ENCODE measurements around the gene SHANK1. TPM values are rescaled to one million over a fixed set of nuclear protein-coding genes. Genes with fewer than 3 reads are reported as not detected.

The SHANK1 gene
- total RNA-seq, 2 experiments from 2014 or later: not detected

- ChIA-PET POLR2A (interaction anchor here (0.5 to 1.0 kb wide), 3 partner anchors 10 to 55 kb away, joined by 3 to 5 read pairs (median 3); no protein-coding TSS in a partner anchor), CTCF (interaction anchor here (0.6 to 1.5 kb wide), 10 partner anchors 9 to 361 kb away, joined by 3 to 5 read pairs (median 3); no protein-coding TSS in a partner anchor)
- Mint-ChIP-seq H3K27ac (peak overlapping the region; percentile 91), H3K4me1 (peaks cover 36% of the 10 kb centered on the region), H3K36me3 (ENCODE audit: low read depth) (no peaks in the 10 kb centered on the region), H3K4me3 (peak overlapping the region; percentile 77), H3K9me3 (no peaks in the 10 kb centered on the region), H3K27me3 (peaks cover 45% of the 10 kb centered on the region)
- peak; percentile 99 for DNase-seq
Measured at GRCh38 chr19:50724522-50725217, 5.1 kb upstream of the SHANK1 start.

GRCh38 chr19:50723735-50724521 is 4.3 kb upstream of the SHANK1 start:
- Mint-ChIP-seq H3K27me3 (peaks cover 42% of the 10 kb centered on the region), H3K9me3 (no peaks in the 10 kb centered on the region), H3K4me1 (peaks cover 36% of the 10 kb centered on the region), H3K27ac (no peak overlapping the region), H3K4me3 (peak overlapping the region; percentile 77), H3K36me3 (ENCODE audit: low read depth) (no peaks in the 10 kb centered on the region)
- POLR2A ChIA-PET: interaction anchor here (1.0 kb wide), 1 partner anchor 55 kb away, joined by 5 read pairs; no protein-coding TSS in a partner anchor
- CTCF ChIA-PET: interaction anchor here (1.0 to 1.5 kb wide), 4 partner anchors 8 to 360 kb away, joined by 3 read pairs; no protein-coding TSS in a partner anchor
- DNase-seq: no peak

DNA sequence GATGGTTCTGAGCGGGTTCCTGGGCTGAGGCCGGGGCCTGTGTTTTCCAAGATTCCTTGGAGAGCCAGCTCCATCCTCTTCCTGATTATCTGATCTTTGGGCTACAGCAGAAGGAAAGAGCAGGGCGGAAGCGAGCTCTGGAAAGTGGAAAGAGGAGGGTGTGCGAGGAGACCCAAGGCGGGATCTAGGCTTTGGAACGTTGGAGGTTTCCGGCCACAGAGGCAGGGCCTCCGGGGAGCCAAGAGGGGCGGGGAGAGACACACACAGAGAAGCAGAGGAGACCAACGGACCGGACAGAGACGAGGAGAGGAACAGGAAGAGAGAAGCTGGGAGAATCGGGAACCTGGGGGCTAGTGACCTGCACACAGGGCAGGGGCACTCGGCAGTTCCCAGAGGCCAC is 3.5 kb upstream of the SHANK1 start, which contains the start of gene CLEC11A:
Gene CLEC11A (plus strand): TSS at position 296 of the 400 bp plus-strand sequence. CDS start 162 bp downstream, outside the sequence.
- peaks cover 40% of the 10 kb centered on the region for H3K27me3 Mint-ChIP-seq
- no peak within 1 kb of the TSS for H3K27ac Mint-ChIP-seq
- H3K36me3 Mint-ChIP-seq (ENCODE audit: low read depth): no peaks in the 10 kb centered on the region
- ChIA-PET POLR2A (no interaction called here), CTCF (no interaction called here)
- no peak for DNase-seq
- H3K4me3 Mint-ChIP-seq: peak within 1 kb of the TSS; percentile 77
- no peaks in the 10 kb centered on the region for H3K9me3 Mint-ChIP-seq
- H3K4me1 Mint-ChIP-seq: peaks cover 31% of the 10 kb centered on the region

GRCh38 chr19:50722201-50723013 is 2.8 kb upstream of the SHANK1 start:
- Mint-ChIP-seq H3K4me1 (peaks cover 25% of the 10 kb centered on the region), H3K9me3 (no peaks in the 10 kb centered on the region), H3K27ac (no peak overlapping the region), H3K36me3 (ENCODE audit: low read depth) (no peaks in the 10 kb centered on the region), H3K27me3 (peaks cover 45% of the 10 kb centered on the region), H3K4me3 (no peak overlapping the region)
- ChIA-PET CTCF (no interaction called here), POLR2A (no interaction called here)
- DNase-seq: no peak

DNA sequence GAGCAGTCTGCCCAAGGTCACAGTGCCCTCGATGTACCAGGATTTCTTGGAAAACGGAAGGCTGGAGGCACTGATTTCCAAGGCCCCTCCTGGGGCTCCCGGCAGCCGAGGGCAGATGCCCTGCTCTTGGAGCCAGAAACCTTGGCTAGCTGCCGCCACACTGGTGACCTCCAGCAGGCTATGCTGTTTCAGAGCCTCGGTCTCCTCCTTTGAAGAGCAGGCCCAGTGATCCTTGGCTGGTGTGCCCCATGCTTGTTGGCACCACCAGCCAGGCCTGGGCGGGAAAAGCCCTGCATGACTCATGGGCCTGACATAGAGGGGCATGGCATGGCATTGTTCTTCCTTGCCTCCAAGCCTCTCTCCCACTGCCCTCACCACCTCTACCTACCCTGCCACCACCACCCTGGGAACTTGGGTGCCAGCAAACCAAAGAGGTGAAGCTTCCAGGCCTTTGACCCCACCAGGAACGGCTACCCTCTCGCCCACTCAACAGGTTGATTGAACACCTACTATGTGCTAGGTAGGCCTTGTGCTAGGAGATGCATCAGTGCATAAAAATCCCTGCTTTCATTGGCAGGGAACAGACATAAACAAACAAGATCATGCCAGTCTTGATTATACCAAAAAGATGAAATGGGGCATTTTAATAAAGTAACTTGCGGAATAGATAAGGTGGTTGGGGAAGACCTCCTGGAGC is 2.0 kb upstream of the SHANK1 start:
- H3K27me3 Mint-ChIP-seq: peaks cover 50% of the 10 kb centered on the region
- DNase-seq: no peak
- ChIA-PET CTCF (no interaction called here), POLR2A (no interaction called here)
- no peak overlapping the region for H3K27ac Mint-ChIP-seq
- no peaks in the 10 kb centered on the region for H3K36me3 Mint-ChIP-seq (ENCODE audit: low read depth)
- peaks cover 22% of the 10 kb centered on the region for H3K4me1 Mint-ChIP-seq
- no peaks in the 10 kb centered on the region for H3K9me3 Mint-ChIP-seq
- H3K4me3 Mint-ChIP-seq: no peak overlapping the region

GRCh38 chr19:50720921-50721381 is 1.3 kb upstream of the SHANK1 start:
- ChIA-PET CTCF (no interaction called here), POLR2A (no interaction called here)
- Mint-ChIP-seq H3K27ac (no peak overlapping the region), H3K27me3 (peaks cover 50% of the 10 kb centered on the region), H3K4me3 (no peak overlapping the region), H3K4me1 (peaks cover 18% of the 10 kb centered on the region), H3K9me3 (no peaks in the 10 kb centered on the region), H3K36me3 (ENCODE audit: low read depth) (no peaks in the 10 kb centered on the region)
- DNase-seq: no peak

DNA sequence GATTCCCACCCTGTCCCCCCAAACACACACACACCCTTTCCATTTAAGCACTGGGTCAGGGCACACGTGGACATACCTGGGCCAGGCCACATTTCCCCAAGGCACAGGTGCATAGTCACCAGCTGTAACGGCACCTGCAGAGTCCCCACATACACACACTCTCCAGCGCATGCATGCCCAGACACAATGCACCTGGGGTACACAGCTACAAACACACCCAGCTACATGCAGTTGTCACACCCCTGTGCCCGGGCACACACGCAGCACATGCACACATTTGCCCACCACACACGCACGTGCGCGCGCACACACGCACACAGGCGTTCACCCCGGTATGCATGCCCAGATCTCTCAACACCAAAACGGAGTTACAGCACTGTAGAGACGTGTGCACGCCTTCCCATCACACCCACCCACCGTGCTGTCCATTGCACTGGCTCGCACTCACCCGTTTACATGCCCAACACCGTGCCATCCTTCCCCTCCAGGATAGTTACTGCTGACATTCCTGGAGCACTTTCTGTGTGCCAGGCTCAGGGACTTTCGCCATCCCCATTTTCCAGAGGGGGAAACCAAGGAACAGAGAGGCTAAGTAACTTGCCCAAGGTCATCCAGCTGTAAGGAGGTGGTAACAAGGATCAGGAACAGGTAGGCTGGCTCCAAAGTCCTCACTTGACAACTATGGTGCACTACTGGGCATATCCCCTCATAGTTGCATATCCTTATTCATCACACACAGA is 749 bp upstream of the SHANK1 start:
- Mint-ChIP-seq H3K9me3 (no peaks in the 10 kb centered on the region), H3K27ac (no peak overlapping the region), H3K27me3 (peaks cover 55% of the 10 kb centered on the region), H3K4me1 (peaks cover 12% of the 10 kb centered on the region), H3K4me3 (no peak overlapping the region), H3K36me3 (ENCODE audit: low read depth) (no peaks in the 10 kb centered on the region)
- CTCF ChIA-PET: no interaction called here
- DNase-seq: no peak
- POLR2A ChIA-PET: no interaction called here

DNA sequence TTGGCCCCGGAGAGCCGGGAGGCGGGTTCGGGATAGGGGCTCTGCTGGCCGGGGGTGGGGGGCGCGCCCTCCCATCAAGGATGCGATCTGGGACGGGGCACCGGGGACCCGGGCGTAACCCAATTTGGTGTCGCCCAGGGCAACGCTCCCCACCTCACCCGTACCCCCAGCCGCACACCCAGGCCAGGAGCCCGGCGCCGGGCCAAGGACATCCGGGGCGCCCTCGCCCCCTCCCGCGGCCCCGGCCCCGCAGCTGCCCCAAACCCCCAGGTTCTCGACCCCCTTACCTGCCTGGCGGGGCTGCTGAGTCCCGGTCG is 525 bp downstream of the SHANK1 start:
- Mint-ChIP-seq H3K27ac (no peak overlapping the region), H3K4me1 (peaks cover 5% of the 10 kb centered on the region), H3K27me3 (peaks cover 61% of the 10 kb centered on the region), H3K36me3 (ENCODE audit: low read depth) (no peaks in the 10 kb centered on the region), H3K9me3 (no peaks in the 10 kb centered on the region), H3K4me3 (no peak overlapping the region)
- POLR2A ChIA-PET: no interaction called here
- no peak for DNase-seq
- CTCF ChIA-PET: no interaction called here

GRCh38 chr19:50718255-50719118 is 1.1 kb downstream of the SHANK1 start:
- Mint-ChIP-seq H3K4me3 (no peak overlapping the region), H3K9me3 (no peaks in the 10 kb centered on the region), H3K27me3 (peaks cover 56% of the 10 kb centered on the region), H3K4me1 (peaks cover 3% of the 10 kb centered on the region), H3K27ac (no peak overlapping the region), H3K36me3 (ENCODE audit: low read depth) (no peaks in the 10 kb centered on the region)
- DNase-seq: no peak
- POLR2A ChIA-PET: no interaction called here
- CTCF ChIA-PET: no interaction called here

GRCh38 chr19:50717891-50718254 is 1.7 kb downstream of the SHANK1 start:
- peaks cover 59% of the 10 kb centered on the region for H3K27me3 Mint-ChIP-seq
- ChIA-PET CTCF (no interaction called here), POLR2A (no interaction called here)
- H3K36me3 Mint-ChIP-seq (ENCODE audit: low read depth): no peaks in the 10 kb centered on the region
- H3K9me3 Mint-ChIP-seq: no peaks in the 10 kb centered on the region
- no peak for DNase-seq
- H3K4me3 Mint-ChIP-seq: no peak overlapping the region
- H3K4me1 Mint-ChIP-seq: peaks cover 9% of the 10 kb centered on the region
- H3K27ac Mint-ChIP-seq: no peak overlapping the region

DNA sequence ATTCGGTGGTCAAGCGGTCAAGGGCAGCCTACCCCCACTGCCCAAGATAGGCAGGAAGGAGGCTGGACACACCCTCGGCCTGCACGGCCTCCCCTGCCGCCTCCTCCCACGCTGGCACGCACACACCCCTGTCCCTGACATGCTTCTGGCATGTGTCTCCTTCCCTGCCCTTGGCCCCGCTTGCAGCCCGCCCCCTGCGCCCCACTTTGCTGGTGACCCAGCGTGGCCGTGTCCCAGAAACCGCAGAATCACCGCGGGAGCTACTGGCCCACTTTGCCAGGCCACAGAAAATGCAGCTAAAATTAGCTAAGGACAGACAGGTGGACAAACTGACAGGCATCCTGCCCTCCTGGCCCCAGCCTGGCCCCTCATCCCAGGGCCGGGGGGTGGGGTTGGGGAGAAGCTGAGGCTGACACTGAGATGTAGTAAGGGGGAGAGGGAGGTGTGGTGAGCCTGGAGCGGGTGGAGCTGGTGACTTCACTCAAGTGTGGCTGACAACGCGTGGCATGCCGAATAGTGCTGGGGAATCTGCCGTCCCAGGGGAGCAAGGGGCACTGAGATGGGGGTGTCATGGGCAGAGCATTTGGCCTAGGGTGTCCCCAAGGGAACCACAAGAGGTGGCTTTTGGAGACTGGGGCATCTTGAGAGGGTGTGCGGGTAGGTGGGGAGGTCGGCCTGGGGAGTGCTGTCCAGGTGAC is 2.4 kb downstream of the SHANK1 start:
- POLR2A ChIA-PET: no interaction called here
- Mint-ChIP-seq H3K4me1 (peaks cover 11% of the 10 kb centered on the region), H3K36me3 (ENCODE audit: low read depth) (no peaks in the 10 kb centered on the region), H3K27ac (no peak overlapping the region), H3K4me3 (no peak overlapping the region), H3K27me3 (peaks cover 53% of the 10 kb centered on the region), H3K9me3 (no peaks in the 10 kb centered on the region)
- no peak for DNase-seq
- CTCF ChIA-PET: interaction anchor here (1.0 kb wide), 1 partner anchor 205 kb away, joined by 5 read pairs; no protein-coding TSS in a partner anchor

Data from activated CD4-positive, alpha-beta T cell treated with anti-CD3 and anti-CD28 coated beads, Interleukin-2, amount 10 ng/mL, durations not matched to agents 7 days and 5 days (primary cell).